ENCODE results near the gene TMA7. TPM values are rescaled to one million over a fixed set of nuclear protein-coding genes. Genes with fewer than 3 reads are reported as not detected.

TMA7 gene
- total and polyA plus RNA-seq, 10 of the 15 experiments (the other 5 are each of a cell fraction or from before 2014, with no cell fraction given), result 319 to 1,760 (median 752) TPM

DNA sequence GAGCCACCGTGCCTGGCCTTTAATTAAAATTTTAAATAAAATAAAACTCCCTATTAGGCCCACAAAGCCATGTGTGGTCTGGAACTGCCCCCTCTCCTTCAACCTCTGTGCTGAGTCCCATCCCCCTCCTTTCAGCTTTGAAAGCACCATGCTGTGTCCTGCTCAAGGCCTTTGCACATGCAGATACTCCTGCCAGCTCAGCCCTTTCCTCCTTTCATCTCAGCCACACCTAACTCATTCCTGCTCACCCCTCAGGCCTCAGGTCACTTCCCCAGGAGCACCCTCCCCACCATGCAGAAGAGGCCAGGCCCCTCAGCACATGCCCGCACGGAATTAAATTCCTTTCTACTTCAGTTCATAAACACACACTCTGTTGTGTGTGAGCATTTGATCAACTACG is 34.6 kb downstream of the TMA7 start:
- H3K27ac ChIP-seq (ENCODE audit: control insufficient read depth, insufficient read depth), result no peak overlapping the region
- DNase-seq (ENCODE audit: low read depth, low spot score) (no peak), FAIRE-seq (no peak), ATAC-seq (no peak)
- no peak overlapping the region for H3K4me3 ChIP-seq
- no peak overlapping the region for H3K9ac ChIP-seq (ENCODE audit: control insufficient read depth, insufficient read depth, low read length)
- H2AFZ ChIP-seq (ENCODE audit: control insufficient read depth, low read depth, low read length), result no peak overlapping the region
- no peaks in the 10 kb centered on the region for H3K9me3 ChIP-seq (replicated peaks; ENCODE audit: control insufficient read depth, insufficient read depth, low read length)
- ChIA-PET POLR2A (interaction anchor here (2.5 kb wide), 1 partner anchor 35 kb away, joined by 8 read pairs; the partner anchor contains the start of genes CCDC51 and TMA7), RAD21 (ENCODE audit: unreplicated experiment) (no interaction called here), SMC1A (ENCODE audit: uncharacterized antibody, unreplicated experiment) (interaction anchor here (2.7 kb wide), 1 partner anchor 38 kb away, joined by 16 read pairs; no protein-coding TSS in a partner anchor), CTCF (interaction anchor here (1.1 to 2.6 kb wide), 6 partner anchors 13 to 161 kb away, joined by 3 to 23 read pairs (median 5); partner anchors contain the start of gene SLC26A6)
- 89% methylated on average over 4 of the region's 4 CpGs for WGBS (ENCODE audit: insufficient coverage, insufficient replicate concordance, low lambda C conversion rate, missing lambda C conversion rate)
- H3K27me3 ChIP-seq (replicated peaks in 1 of 2; ENCODE audit: control insufficient read depth in 2 of 2, insufficient read depth in 2 of 2, low read length in 1 of 2), result no peaks in the 10 kb centered on the region
- intact Hi-C loops (cut with micrococcal nuclease; ENCODE audit: unreplicated experiment) (no loop called here), in situ Hi-C loops (cut with MboI) (no loop called here)
- H3K79me2 ChIP-seq (ENCODE audit: control insufficient read depth, insufficient read depth, low read length), result peaks cover 27% of the 10 kb centered on the region
- no peak overlapping the region for H3K4me2 ChIP-seq (ENCODE audit: control insufficient read depth, insufficient read depth)
- H3K4me1 ChIP-seq (ENCODE audit: control insufficient read depth, insufficient read depth, low read length), result peaks cover 33% of the 10 kb centered on the region
- TF ChIP-seq LARP7 (IDR thresholded peaks at IDR 0.05) (no peak), ZNF24 (IDR thresholded peaks at IDR 0.05) (no peak), SMC3 (IDR thresholded peaks at IDR 0.05; ENCODE audit: borderline replicate concordance, low read length) (no peak), FOXM1 (IDR thresholded peaks at IDR 0.05; ENCODE audit: low read depth, low read length) (no peak), ZZZ3 (IDR thresholded peaks at IDR 0.05; ENCODE audit: control insufficient read depth, insufficient read length, low read depth) (no peak)
- TF ChIP-seq, protein P1, sequence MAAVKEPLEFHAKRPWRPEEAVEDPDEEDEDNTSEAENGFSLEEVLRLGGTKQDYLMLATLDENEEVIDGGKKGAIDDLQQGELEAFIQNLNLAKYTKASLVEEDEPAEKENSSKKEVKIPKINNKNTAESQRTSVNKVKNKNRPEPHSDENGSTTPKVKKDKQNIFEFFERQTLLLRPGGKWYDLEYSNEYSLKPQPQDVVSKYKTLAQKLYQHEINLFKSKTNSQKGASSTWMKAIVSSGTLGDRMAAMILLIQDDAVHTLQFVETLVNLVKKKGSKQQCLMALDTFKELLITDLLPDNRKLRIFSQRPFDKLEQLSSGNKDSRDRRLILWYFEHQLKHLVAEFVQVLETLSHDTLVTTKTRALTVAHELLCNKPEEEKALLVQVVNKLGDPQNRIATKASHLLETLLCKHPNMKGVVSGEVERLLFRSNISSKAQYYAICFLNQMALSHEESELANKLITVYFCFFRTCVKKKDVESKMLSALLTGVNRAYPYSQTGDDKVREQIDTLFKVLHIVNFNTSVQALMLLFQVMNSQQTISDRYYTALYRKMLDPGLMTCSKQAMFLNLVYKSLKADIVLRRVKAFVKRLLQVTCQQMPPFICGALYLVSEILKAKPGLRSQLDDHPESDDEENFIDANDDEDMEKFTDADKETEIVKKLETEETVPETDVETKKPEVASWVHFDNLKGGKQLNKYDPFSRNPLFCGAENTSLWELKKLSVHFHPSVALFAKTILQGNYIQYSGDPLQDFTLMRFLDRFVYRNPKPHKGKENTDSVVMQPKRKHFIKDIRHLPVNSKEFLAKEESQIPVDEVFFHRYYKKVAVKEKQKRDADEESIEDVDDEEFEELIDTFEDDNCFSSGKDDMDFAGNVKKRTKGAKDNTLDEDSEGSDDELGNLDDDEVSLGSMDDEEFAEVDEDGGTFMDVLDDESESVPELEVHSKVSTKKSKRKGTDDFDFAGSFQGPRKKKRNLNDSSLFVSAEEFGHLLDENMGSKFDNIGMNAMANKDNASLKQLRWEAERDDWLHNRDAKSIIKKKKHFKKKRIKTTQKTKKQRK (IDR thresholded peaks at IDR 0.05; ENCODE audit: low read depth, low read length), result no peak
- TF ChIP-seq, protein P2, sequence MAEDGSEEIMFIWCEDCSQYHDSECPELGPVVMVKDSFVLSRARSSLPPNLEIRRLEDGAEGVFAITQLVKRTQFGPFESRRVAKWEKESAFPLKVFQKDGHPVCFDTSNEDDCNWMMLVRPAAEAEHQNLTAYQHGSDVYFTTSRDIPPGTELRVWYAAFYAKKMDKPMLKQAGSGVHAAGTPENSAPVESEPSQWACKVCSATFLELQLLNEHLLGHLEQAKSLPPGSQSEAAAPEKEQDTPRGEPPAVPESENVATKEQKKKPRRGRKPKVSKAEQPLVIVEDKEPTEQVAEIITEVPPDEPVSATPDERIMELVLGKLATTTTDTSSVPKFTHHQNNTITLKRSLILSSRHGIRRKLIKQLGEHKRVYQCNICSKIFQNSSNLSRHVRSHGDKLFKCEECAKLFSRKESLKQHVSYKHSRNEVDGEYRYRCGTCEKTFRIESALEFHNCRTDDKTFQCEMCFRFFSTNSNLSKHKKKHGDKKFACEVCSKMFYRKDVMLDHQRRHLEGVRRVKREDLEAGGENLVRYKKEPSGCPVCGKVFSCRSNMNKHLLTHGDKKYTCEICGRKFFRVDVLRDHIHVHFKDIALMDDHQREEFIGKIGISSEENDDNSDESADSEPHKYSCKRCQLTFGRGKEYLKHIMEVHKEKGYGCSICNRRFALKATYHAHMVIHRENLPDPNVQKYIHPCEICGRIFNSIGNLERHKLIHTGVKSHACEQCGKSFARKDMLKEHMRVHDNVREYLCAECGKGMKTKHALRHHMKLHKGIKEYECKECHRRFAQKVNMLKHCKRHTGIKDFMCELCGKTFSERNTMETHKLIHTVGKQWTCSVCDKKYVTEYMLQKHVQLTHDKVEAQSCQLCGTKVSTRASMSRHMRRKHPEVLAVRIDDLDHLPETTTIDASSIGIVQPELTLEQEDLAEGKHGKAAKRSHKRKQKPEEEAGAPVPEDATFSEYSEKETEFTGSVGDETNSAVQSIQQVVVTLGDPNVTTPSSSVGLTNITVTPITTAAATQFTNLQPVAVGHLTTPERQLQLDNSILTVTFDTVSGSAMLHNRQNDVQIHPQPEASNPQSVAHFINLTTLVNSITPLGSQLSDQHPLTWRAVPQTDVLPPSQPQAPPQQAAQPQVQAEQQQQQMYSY (CRISPR knock-in tag; IDR thresholded peaks at IDR 0.05), result no peak
- H3K36me3 ChIP-seq (ENCODE audit: control insufficient read depth in 2 of 2, insufficient read depth in 2 of 2, low read length in 1 of 2), result no peaks in the 10 kb centered on the region
- no peaks in the 10 kb centered on the region for H4K20me1 ChIP-seq (ENCODE audit: control insufficient read depth, insufficient read depth)
- BruUV-seq (replicated peaks), result no TSS peak

Data from GM12878 (cell line).